HepG2 (cell line): ENCODE measurements around the gene SESN2. TPM values are rescaled to one million over a fixed set of nuclear protein-coding genes. Genes with fewer than 3 reads are reported as not detected.

Experiments
- ATAC-seq: fragments of 200-7000 bp; cut with Tn5 transposase; 3 replicates; pipeline ENCODE4 v1.9.1; 2020; ENCODE audit warnings: mild to moderate bottlenecking, moderate library complexity
- BruUV-seq: library from RNA; stranded (reverse); fragments of 400-500 nt; replicated peaks from 2 replicates; lab custom pipeline; 2021; lab: Mats Ljungman, UMichigan
- CTCF ChIA-PET: fragments of 300-600 bp; formaldehyde crosslinking; extraction: SDS; loops from one replicate; lab custom pipeline; 2021; ENCODE audit warnings: low total read pairs, inconsistent platforms, low intra/inter-chr PET ratio; lab: Yijun Ruan, JAX
- POLR2A ChIA-PET: fragments of 350-600 bp; sonication (Branson Sonifier 250); formaldehyde crosslinking; loops from one replicate; lab custom pipeline; 2020; ENCODE audit warnings: antibody characterized with exemption, inconsistent platforms; lab: Yijun Ruan, JAX
- DNase-seq: peaks from one replicate; pipeline ENCODE4 v3.0.0-alpha.2; 2015; ENCODE audit warnings: low spot score
- FAIRE-seq: peaks from 3 replicates; lab custom pipeline; 2011; peaks lifted over from hg19 to GRCh38; lab: Jason Lieb, UNC
- H2AFZ ChIP-seq: one replicate; pipeline ENCODE4 v1.6.1; 2011; ENCODE audit warnings: low read length, inconsistent platforms
- H3K27ac ChIP-seq: fragments of 300-600 bp; 3 replicates; pipeline ENCODE4 v1.8.0; 2011; ENCODE audit warnings: mixed run types, mild to moderate bottlenecking, mixed read lengths, low read length, inconsistent platforms; ENCODE audit not compliant: insufficient read depth; ENCODE audit errors: extremely low read length
- H3K27me3 ChIP-seq, 2 experiments: fragments of 200-600 bp in 1 of 2; 2 replicates in 1 of 2; 3 replicates in 1 of 2; pipeline versions ENCODE4 v1.6.0 to v1.8.0; 2011; ENCODE audit warnings: low read length in 2 of 2, mild to moderate bottlenecking in 2 of 2, moderate library complexity in 2 of 2, inconsistent platforms in 1 of 2; ENCODE audit not compliant: insufficient read depth in 2 of 2, control insufficient read depth in 1 of 2
- H3K36me3 ChIP-seq, 2 experiments: fragments of 200-600 bp in 1 of 2; replicated peaks in 1 of 2; 2 replicates in 1 of 2; 3 replicates in 1 of 2; pipeline versions ENCODE4 v1.5.1 to v1.8.0; 2011; ENCODE audit warnings: low read length in 2 of 2, inconsistent platforms in 1 of 2; ENCODE audit not compliant: insufficient read depth in 2 of 2, control insufficient read depth in 1 of 2
- H3K4me1 ChIP-seq: 2 replicates; pipeline ENCODE4 v1.5.1; 2012; ENCODE audit warnings: low read length, inconsistent platforms; ENCODE audit not compliant: insufficient read depth
- H3K4me2 ChIP-seq: 2 replicates; pipeline ENCODE4 v1.6.0; 2011; ENCODE audit warnings: low read depth, low read length, inconsistent platforms
- H3K4me3 ChIP-seq, 3 experiments: fragments of 200-600 bp in 1 of 3; sonication (generic), shearing (Covaris generic) in 1 of 3; replicated peaks in 1 of 3; 2 replicates each; pipeline ENCODE4 v1.5.1; 2011 to 2016; ENCODE audit warnings: low read length in 3 of 3, inconsistent platforms in 2 of 3, low read depth in 2 of 3, mild to moderate bottlenecking in 2 of 3, control low read depth in 1 of 3, mixed read lengths in 1 of 3; ENCODE audit not compliant: insufficient read depth in 1 of 3
- H3K79me2 ChIP-seq: one replicate; pipeline ENCODE4 v1.6.1; 2011; ENCODE audit warnings: low read length, inconsistent platforms; ENCODE audit not compliant: insufficient read depth
- H3K9ac ChIP-seq: 2 replicates; pipeline ENCODE4 v1.6.0; 2011; ENCODE audit warnings: mild to moderate bottlenecking, low read depth, low read length, inconsistent platforms; ENCODE audit not compliant: insufficient read depth
- H3K9me3 ChIP-seq: 2 replicates; pipeline ENCODE4 v1.5.1; 2012; ENCODE audit warnings: mild to moderate bottlenecking, low read length
- H4K20me1 ChIP-seq: 2 replicates; pipeline ENCODE4 v1.6.0; 2011; ENCODE audit warnings: inconsistent platforms, mild to moderate bottlenecking, low read length, moderate library complexity; ENCODE audit not compliant: insufficient read depth
- ARID4A ChIP-seq: sonication (generic); formaldehyde crosslinking; IDR thresholded peaks from 2 replicates; pipeline ENCODE4 v1.5.0; 2020; ENCODE audit warnings: mild to moderate bottlenecking, missing genetic modification reagents, borderline replicate concordance
- BCL6 ChIP-seq: IDR thresholded peaks from 2 replicates; pipeline ENCODE4 v1.6.1; 2016; ENCODE audit warnings: missing genetic modification reagents, missing compliant biosample characterization
- FOXK1 ChIP-seq: sonication (generic); formaldehyde crosslinking; IDR thresholded peaks from 2 replicates; pipeline ENCODE4 v1.4.0; 2020; ENCODE audit warnings: low read depth, missing genetic modification reagents, borderline replicate concordance
- FOXP4 ChIP-seq: sonication (generic); formaldehyde crosslinking; IDR thresholded peaks from 2 replicates; pipeline ENCODE4 v1.4.0; 2020; ENCODE audit warnings: missing genetic modification reagents
- HMG20A ChIP-seq: IDR thresholded peaks from 2 replicates; pipeline ENCODE4 v1.6.1; 2016; ENCODE audit warnings: borderline replicate concordance
- KLF16 ChIP-seq, 2 experiments: sonication (generic) in 1 of 2; formaldehyde crosslinking in 1 of 2; IDR thresholded peaks; 2 replicates each; pipeline versions ENCODE4 v1.6.1 to v1.8.0; 2016 to 2023; ENCODE audit warnings: missing genetic modification reagents in 2 of 2, missing compliant biosample characterization in 1 of 2
- KLF6 ChIP-seq: IDR thresholded peaks from 2 replicates; pipeline ENCODE4 v1.8.0; 2016; ENCODE audit warnings: missing biosample characterization, missing genetic modification reagents
- MIER3 ChIP-seq: IDR thresholded peaks from 2 replicates; pipeline ENCODE4 v1.6.1; 2016; ENCODE audit warnings: missing compliant biosample characterization, borderline replicate concordance
- MXI1 ChIP-seq: IDR thresholded peaks from 3 replicates; pipeline ENCODE4 v1.6.1; 2012; ENCODE audit warnings: low read depth, low read length, inconsistent platforms, borderline replicate concordance
- SAP130 ChIP-seq: IDR thresholded peaks from 2 replicates; pipeline ENCODE4 v1.6.1; 2016; ENCODE audit warnings: low read depth
- ZFP1 ChIP-seq: IDR thresholded peaks from 2 replicates; pipeline ENCODE4 v1.6.1; 2016
- ZNF292 ChIP-seq: sonication (generic); formaldehyde crosslinking; IDR thresholded peaks from 2 replicates; pipeline ENCODE4 v1.8.1; 2022; ENCODE audit warnings: mild to moderate bottlenecking, low read depth, missing genetic modification reagents, borderline replicate concordance
- ZNF557 ChIP-seq: sonication (generic); formaldehyde crosslinking; IDR thresholded peaks from 2 replicates; pipeline ENCODE4 v1.4.0; 2020; ENCODE audit warnings: missing genetic modification reagents
- ZNF652 ChIP-seq: IDR thresholded peaks from 2 replicates; pipeline ENCODE4 v1.6.1; 2016; ENCODE audit warnings: low read depth, borderline replicate concordance
- ZNF772 ChIP-seq: sonication (generic); formaldehyde crosslinking; IDR thresholded peaks from 2 replicates; pipeline ENCODE4 v1.5.0; 2020; ENCODE audit warnings: mild to moderate bottlenecking, missing genetic modification reagents
- WGBS: methylation state at CpG from one replicate; pipeline ENCODE4 v1.1.6; 2017; ENCODE audit warnings: low lambda C conversion rate; 5-methylcytosine and 5-hydroxymethylcytosine counted together
- in situ Hi-C: cut with HindIII; loops from 2 replicates; pipeline ENCODE4 v1.10.0; 2017; ENCODE audit warnings: low pct_unique_long_range_greater_than_20kb; ENCODE audit not compliant: extremely low pct_ligation_motif_present
- intact Hi-C: fragments of 100-400 bp; cut with micrococcal nuclease; formaldehyde crosslinking; loops from one replicate; pipeline ENCODE4 v1.10.0; 2022; ENCODE audit not compliant: unreplicated experiment
- polyA plus RNA-seq, 8 experiments: library from polyadenylated mRNA; depleted of rRNA in 3 of 8; stranded (reverse) in 7 of 8; unstranded in 1 of 8; fragments of >200 nt; fragmentation: Illumina TruSeq in 4 of 8; extraction: Trizol in 4 of 8; gene quantifications; 2 replicates each; pipeline versions ENCODE4 v1.2.1 to v1.2.3, GENCODE V29; 2011 to 2016; ENCODE audit warnings: low read depth in 4 of 8, missing spikeins in 1 of 8, mixed read lengths in 1 of 8; ENCODE audit not compliant: insufficient read depth in 1 of 8
- total RNA-seq, 5 experiments: library from RNA; depleted of rRNA; stranded (reverse); fragments of >200 nt; fragmentation: Illumina TruSeq; extraction: Trizol; gene quantifications; 2 replicates each; pipeline ENCODE4 v1.2.3, GENCODE V29; 2016; ENCODE audit warnings: low read depth in 1 of 5

The SESN2 gene
- total and polyA plus RNA-seq, 2 of the 13 experiments (the other 11 are each of a cell fraction or from before 2014, with no cell fraction given): 13.2 to 19.1 TPM

- FAIRE-seq (peak; percentile 57), ATAC-seq (peak; percentile 14), DNase-seq (peak; percentile 78)
- intact Hi-C loops: no loop called here
- no peaks in the 10 kb centered on the region for H4K20me1 ChIP-seq
- POLR2A ChIA-PET: interaction anchor here (0.5 to 4.5 kb wide), 7 partner anchors 9 to 122 kb away, joined by 3 to 61 read pairs (median 3); partner anchors contain the start of genes ATP5IF1, MED18 and PHACTR4
- no peak overlapping the region for H2AFZ ChIP-seq
- WGBS: 2% methylated on average over 11 of the region's 11 CpGs
- no peaks in the 10 kb centered on the region for H3K79me2 ChIP-seq
- no peaks in the 10 kb centered on the region for H3K9me3 ChIP-seq
- H3K36me3 ChIP-seq: 0 out of 5 replicates have a peak, but pooled peaks cover 1 to 2% of the 10 kb centered on the region in 2 experiments
- peak overlapping the region; percentile 77 for H3K4me2 ChIP-seq
- TSS peak; percentile 88 for BruUV-seq
- peak overlapping the region; percentile 80 for H3K9ac ChIP-seq
- no peaks in the 10 kb centered on the region for H3K27me3 ChIP-seq
- in situ Hi-C loops: loop anchor here (5.0 to 25.0 kb wide), 2 partner anchors 121 to 341 kb away; partner anchors contain the start of genes PHACTR4 and RAB42
- H3K4me1 ChIP-seq: peaks cover 54% of the 10 kb centered on the region
- H3K4me3 ChIP-seq: peak overlapping the region; percentile 64 to 88 (median 75)
- CTCF ChIA-PET: no interaction called here
- peak overlapping the region; percentile 89 for H3K27ac ChIP-seq
- TF ChIP-seq ZNF557 (CRISPR knock-in tag) (0 out of 2 replicates have a peak, but pooled peaks have one; percentile 23), ZFP1 (peak; percentile 91; the same call in 1 of the 2 replicates), FOXK1 (CRISPR knock-in tag) (peak; percentile 61; the same call in 1 of the 2 replicates), FOXP4 (CRISPR knock-in tag) (peak; percentile 48; the same call in 1 of the 2 replicates), KLF16 (CRISPR knock-in tag; IDR thresholded peaks at IDR 0.05) (peak in 1 of 2 experiments; percentile 72; a peak in 1 of 4 replicates), HMG20A (CRISPR knock-in tag) (0 out of 2 replicates have a peak, but pooled peaks have one; percentile 40), MXI1 (0 out of 3 replicates have a peak, but pooled peaks have one; percentile 12), SAP130 (peak; percentile 88), ZNF292 (CRISPR knock-in tag) (0 out of 2 replicates have a peak, but pooled peaks have one; percentile 9), ARID4A (CRISPR knock-in tag) (peak; percentile 6; the same call in 1 of the 2 replicates), KLF6 (no peak), MIER3 (CRISPR knock-in tag) (0 out of 2 replicates have a peak, but pooled peaks have one; percentile 42), BCL6 (CRISPR knock-in tag) (peak; percentile 35), ZNF652 (CRISPR knock-in tag) (peak; percentile 12; the same call in 1 of the 2 replicates), ZNF772 (CRISPR knock-in tag) (0 out of 2 replicates have a peak, but pooled peaks have one; percentile 3)
These were observed 12.9 kb upstream of the SESN2 start for GRCh38 chr1:28246427-28246832.
